NOMO-1 treated with dmso at 0.1 percent for 144 hours (cell line): ENCODE measurements around the gene FRMD1.

Experiments
- DNase-seq: peaks from one replicate; lab custom pipeline; 2025; ENCODE audit not compliant: unreplicated experiment; lab: John Stamatoyannopoulos, UW

Gene FRMD1

DNA sequence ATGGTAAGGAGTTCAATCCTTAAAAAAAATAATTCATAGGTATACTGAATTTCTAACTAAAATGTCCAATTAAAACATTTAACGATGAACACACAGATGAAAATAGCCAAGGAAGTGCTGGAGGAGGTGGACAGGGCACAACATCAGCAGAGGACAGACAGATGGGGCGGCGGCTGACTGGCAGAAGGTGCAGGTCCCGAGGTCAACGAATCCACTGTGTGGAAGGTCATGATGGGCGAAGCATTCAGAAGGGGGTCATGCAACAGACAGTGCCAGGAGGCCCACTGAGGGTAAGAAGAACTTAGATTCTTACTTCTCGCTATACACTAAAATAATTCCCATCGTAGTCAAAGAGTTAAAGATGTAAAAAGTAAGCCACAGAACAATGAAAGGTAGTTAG lies 34.2 kb upstream of the FRMD1 start:
- DNase-seq: no peak

DNA sequence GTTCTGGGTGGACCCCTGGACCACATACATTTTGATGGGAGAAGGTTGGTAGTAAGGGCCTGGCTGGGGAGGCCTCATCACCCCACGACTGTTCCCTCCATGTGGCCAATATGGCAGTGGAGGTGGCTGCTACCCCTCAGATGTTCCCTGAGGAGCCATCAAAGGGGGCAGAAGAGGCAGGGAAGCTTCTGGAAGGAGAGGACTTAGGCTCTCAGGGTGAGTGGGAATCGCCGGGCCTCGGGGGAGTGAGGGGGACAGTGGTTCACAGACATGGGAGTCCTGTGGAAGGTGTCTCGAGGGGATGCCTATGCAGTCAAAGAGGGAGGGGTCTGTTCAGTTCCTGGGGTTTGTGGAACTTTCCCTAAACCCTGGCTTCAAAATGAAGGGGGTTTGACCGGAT lies 32.9 kb upstream of the FRMD1 start:
- DNase-seq: no peak

DNA sequence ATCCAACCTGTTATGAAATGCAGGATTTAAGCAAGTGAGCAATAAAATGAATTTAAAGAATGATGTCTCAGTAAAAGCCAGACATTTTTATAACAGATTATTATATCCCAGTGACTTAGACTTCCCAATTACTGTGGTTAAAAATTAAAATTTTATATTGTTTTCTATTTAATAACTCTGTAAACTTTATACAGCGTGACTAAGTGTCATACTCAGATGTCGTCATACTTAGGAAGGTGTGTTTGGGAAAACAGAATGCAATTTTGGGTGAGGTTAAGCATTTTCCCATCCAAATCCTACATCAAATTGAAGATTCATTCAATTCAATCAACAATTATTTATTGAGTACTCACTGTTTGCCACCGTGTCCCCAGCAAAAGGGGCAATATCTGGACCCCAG lies 31.4 kb upstream of the FRMD1 start:
- DNase-seq: no peak

DNA sequence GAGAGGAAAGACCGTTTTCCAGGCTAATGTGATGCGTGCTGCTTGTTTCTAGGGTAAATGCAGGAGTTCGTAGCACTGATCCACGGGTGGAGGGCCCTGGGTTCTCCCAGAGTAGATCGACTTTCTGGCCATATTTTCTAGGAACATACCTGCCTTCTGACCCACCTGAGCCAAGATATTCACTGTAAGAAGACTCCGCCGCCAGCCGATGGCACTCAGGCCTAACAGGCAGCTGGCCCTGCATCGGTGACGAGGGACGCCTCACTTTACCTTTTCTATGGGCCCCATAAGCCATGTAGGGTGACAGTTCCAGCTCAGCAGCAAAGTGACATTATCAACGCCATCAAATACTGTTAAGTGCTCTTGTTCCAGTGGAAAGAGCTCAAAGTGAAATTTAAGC lies 30.2 kb upstream of the FRMD1 start:
- no peak for DNase-seq

DNA sequence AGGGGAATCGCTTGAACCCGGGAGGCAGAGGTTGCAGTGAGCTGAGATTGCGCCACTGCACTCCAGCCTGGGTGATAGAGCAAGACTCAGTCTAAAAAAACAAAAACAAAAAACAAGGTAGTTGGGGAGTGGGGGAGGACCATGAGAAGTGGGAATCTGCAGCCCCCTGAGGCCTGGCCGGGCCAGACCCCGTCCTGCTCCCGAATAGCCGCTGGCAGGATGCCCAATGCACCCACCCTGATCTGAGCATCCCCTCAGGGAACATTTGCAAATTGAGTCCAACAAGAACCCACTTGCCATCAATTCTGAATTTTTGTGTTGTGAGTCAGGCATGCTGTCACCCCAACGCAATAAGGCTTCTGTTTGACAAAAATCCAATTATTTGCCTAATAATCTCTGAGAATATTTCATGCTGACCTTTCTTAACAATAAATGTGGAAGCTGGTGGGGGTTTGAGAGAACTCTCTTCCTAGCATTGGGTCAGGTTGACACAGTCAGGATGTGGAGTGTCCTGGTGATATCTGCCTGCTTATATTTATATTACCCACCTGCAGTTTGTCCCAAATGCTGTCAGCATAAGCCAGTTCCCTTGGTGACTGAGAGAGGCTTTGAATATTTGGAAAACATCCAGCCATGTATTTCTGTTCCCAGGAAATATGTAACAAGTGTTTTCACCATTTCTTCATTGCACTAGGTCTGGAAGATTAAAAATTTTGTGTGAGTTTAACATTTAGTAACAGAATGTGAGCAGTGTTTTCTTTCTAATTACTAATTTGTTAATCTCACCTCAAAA lies 28.4 kb upstream of the FRMD1 start:
- no peak for DNase-seq

DNA sequence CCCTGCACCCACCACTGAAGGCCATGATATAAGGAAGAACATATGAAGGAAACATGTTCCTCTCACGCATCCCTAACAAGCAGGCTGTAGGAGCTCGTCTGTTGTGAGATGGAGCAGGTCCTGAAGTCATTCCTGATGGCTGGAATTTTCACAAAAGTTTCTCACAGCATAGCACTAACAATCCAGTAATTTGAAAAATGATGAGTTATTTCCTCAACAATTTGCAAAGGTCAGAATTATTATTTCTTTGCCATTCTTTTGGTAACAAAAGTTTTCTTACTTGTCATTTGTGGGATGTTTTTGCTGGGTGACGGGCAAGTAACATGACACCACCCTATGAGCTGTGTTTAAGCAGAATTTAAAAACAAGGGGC lies 27.6 kb upstream of the FRMD1 start:
- no peak for DNase-seq

DNA sequence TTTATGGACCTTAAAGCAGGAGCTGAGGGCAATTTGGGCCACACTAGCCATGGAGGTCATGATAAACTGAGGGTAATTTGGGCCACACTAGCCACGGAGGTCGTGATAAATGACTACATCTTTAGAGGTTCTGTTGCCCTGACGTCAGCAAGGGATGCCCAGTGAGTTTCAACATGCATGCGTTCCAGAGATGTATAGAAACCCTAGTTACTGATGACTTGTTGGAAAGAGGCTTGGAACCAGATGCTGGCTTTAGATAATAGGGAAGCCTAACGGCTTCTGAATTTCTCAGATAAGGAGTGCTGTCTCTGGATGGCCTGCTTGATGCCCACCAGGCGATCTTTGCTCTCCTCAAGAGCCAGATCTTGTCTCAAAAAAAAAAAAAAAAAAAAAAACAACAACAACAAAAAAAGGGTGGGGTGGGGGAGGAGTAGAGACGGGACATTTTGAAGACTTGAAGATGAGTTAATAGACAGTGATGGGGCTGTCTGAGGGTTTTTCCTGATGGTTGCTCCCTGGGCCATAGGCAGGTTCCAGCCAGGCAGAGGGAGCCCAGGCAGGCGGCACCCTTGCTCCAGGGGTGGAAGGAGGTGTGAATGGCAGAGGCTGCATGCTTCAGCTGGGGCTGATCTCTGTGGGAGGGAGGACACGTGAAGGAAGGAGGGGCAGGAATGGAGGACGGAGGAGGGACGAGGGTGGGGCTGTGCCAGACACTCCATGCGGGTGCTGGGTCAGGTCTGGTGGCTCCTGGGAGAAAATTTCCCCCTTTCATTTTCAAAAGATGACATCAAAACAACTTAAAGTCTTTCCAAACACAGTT lies 27.0 kb upstream of the FRMD1 start:
- DNase-seq: no peak

DNA sequence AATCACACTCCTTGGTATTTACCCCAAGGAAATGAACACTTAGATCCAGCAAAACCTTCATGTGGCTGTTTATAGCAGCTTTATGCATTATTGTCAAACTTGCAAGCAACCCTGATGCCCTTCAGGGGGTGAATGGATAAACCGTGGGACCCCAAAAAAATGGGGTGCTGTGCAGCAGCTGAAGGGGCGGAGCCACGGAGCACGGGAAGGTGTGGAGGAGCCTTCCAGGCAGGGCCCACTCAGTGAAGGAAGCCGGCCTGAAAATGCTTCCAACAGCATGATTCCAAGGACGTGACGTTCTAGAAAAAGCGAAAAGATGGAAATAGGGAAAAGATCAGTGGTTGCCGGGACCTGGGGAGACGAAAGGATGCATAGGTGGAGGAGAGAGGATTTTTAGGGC lies 25.6 kb upstream of the FRMD1 start:
- DNase-seq: no peak

DNA sequence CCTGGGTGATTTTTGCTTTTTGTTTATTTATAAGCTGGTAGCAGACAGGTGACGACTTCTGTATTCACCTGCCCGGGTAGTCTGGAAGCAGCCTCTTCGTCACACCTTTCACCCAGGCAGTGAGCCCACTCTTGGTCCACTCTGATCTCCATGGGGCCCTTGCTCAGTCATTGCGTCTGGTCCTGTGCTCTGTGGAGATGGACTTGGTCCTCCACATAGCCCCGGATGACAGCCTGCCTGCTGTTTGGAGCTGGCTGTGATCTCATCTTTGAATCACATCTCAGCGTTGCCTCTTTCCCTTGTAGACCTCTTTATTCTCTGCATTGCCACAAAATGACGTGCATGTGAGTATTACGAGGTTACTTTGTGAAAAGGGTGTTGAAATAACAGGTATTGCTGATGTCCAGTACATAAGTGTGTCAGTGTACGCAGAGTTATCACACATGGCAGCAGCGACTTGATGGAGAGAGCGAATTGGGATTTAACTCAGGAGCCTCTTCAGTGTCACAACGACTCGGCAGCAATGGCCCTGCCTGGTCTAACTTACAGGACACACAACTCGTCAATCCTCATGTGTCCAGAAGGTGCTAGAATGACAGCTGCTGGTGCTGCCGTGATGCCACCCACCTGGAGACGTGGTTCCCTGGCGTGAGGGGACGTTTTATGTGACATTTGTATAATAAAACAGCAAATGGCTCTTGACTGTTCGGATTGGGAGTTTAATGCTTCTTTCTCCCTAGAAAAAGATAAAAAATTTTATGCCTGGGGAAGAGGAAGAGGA lies 24.2 kb upstream of the FRMD1 start:
- no peak for DNase-seq

DNA sequence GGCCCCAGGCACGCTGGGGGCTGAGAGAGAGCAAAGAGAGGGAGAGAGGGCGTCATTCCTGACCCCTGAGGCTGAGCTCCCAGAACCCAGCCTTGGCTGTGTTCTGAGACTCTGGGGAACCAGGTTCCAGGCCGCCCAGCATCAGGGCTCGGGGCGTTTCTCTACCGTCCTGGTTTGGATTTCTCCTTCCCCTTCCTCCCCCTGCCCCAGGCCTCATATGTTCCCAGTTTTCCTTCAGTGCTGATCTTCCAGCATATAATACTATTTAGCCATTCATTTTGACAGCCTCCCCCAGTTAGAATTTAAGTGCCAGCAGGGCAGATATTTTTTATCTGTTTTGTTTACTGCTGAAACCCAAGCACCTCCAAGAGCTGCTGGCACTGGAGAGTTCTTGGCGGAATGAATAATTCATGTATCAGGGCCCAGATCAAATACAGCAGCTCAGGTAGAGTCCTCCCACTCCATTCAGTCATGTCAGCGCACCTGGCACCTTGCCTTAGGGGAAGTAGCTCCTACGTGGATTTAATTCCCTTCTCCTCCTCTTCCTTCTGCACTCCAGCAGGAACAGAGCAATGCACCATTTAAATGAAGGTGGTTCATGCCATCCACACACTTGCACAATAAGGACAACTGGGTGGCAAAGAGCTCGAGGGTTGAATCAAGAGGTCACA lies 23.4 kb upstream of the FRMD1 start:
- no peak for DNase-seq

DNA sequence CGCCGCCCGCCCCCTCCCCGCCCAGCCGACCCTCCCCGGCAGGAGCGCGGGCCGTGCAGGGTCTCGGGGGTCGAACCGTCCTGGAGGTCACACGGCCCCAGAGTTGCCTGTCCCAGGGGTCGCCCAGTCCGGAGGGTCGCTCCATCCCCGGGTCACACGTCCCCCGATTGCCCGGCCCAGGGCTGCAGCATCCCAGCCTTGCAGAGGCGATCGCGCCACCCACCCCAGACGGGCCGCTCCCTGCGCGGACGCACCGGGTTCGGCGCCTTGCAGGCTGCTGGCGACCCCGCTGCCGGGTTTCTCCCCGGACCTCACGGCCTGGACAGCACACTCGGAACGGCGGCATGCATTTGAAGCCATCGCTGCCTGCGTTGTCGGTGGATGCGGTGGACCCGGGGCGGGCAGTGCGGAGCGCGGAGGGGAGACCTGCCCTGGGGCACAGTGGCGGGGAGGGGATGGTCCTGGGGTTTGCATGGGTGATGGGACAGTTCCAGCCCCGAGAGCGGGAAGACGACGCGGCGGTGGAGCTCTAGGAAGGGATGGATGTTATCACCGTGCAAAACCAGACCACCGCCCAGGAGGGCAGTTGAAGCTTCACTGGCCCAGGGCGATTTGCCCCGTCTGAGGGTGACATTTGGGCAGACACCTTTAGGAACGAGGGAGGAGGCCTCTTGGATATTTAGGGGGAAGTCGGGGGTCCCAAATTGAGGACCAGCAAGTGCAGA lies 22.7 kb upstream of the FRMD1 start:
- DNase-seq: no peak

DNA sequence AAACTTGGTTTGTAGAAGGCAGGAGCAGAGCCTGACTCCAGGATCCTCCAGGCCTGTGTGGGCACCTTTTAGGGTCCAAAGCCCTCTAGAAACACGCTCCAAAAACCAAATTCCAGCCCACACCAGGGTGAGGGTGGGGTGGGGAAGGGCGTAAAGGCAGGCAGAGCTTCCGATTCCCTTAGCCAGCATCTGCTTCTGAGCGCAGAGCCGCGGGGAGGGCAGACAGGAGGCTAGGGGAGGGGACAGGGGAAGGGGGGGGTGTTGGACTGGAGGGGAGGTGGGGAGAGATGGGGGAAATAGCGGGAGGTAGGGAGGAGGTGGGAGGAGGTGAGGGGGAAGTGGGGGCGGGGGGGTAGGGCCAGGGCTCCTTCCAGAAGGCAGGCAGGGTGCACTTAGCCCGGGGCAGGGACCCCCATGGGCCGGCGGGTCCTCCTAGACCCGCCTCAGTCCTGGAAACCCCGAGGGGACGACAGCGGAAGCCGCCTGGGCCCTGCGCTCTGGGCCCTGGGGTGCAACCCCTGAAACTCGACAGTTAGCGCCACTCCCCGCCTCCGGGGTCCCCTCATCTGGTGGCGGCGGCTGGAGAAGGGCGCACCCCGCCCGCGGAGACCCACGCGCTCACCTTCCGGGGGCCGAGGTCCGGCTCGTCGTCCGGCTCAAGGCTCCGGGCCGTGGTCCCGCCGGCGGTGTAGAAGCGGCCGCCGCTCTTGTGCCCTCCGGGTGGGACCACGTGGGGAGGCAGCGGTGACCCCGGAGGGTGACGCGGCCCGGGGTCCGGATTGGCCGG lies 22.0 kb upstream of the FRMD1 start:
- no peak for DNase-seq

DNA sequence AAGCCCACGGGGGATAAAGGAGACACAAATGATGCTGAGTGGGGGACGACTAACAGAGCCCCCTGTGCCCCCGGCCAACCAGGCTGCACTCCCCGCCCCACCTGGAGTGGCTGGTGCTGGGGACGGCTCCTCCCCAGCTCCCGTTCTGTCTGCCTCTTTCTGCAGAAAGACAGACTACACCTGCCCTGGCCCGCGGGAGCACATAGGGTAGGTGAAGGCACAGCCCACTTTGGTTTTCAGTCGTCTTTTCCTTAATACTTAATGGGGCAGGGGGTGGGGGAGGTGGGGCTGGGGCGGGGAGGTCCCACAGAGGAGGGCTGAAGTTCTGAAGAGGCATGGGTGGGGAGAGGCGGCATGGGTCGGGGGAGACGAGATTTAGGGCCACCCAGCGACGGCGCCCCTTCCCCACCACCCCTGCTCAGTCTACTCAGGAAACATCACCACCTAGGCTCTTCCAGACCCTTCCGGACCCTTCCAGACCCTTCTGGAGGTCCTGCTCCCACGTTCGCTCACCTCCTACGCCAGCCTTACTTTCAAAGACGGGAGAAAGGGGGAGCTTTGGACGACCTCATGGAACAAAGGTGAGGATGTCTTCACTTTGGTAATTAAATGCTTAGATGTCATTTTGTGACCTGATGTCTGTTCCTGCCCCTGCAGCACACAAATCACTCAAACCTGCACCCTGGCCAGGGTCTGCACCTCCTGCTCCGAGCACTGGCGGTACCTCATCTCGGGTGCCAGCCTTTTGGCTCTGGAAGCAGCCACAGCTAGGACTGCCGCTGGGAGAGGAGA lies 21.2 kb upstream of the FRMD1 start:
- DNase-seq: no peak

DNA sequence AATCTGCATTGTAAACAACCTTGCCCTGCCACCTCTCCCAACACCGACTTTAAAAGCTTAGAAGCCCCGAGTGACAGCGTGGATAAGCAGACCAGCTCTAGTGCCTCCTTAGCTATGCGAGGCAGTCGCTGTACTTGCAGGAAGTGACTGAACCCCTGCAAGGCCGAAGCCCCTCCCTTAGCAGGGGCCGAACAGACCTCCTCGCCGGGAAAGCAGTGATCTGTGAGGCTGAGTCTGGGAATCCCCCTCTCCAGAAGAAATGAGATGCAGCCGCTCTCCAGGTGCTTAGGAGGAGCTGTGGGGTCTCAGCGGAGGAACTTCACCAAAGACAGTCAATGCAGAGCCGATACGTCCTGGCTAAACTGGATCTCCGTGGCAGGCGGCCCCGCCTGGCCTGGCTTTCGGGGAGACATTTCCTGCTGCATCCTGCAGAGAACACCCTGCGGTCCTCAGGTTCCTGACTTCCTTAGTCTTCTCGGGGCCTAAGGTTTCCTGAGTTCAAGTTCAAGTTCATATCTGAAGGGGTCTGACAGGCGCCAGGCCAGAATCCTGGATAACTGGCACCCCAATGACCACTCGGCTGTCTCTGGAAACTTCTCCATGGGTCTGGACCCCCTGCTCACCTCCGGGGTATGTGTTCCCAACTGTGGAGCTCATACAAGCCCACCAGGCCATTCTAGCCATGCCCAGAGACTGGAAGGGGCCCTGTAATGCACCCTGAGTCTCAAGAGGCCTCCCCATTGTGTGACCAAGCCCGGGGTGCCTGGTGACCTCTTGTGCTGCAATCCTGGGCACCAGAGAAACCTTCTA lies 20.4 kb upstream of the FRMD1 start:
- DNase-seq: no peak

DNA sequence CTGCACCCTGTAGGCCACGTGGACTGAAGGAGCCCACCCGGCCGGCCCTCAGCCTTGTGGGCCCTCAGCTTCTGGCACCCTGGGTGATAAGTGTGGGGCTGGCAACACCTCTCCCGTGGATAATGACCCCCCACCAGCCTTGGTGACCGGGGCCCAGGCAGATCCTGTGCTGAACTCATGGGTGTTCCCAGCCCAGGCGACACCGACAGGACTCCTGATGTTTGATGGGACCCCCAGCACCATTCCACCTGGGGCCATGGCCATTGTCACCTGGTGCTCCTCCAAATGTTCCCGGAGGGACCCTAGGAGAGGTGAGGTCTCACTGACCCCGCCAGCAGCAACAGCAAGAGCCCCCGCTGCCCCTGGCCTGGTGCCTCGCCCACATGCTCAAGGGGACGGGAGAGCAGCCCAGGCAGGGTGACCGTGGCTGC lies 19.4 kb upstream of the FRMD1 start:
- no peak for DNase-seq

DNA sequence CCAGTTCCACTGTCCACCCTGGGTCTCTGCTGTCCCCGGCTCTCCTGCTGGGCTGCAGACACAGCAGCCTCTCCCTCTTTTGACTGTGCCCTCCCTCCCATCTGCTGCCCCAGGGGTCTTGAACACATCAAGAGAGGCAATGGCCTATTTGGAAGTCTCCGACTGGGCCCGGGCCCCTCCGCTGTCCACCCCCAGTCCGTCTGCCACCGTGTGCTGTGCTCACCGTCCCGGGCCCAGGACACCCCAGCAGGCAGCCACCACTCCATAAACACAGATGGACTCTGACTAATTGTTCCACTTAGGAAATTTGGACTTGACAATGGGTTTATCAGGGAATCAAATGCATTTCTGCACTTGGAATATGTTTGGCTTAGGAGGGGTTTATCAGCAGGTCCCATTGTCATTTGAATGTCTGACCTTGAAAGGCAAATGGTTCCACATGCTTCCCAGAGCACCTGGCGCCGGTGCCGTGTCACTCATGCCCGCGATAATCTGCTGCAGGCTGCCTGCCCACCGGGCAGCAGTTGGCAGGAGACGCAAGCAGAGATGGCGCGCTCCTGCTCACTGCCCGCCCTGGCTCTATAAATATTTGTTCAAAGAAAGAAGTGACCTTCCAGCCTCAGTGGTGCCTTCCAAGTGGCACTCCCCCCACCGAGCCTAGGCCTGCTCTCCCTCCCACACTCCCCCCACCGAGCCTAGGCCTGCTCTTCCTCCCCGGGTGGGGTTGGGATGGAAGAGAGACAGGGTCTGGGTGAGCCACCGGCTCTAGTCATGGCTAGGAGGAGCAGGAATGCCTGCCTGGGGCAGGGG lies 18.8 kb upstream of the FRMD1 start:
- no peak for DNase-seq

DNA sequence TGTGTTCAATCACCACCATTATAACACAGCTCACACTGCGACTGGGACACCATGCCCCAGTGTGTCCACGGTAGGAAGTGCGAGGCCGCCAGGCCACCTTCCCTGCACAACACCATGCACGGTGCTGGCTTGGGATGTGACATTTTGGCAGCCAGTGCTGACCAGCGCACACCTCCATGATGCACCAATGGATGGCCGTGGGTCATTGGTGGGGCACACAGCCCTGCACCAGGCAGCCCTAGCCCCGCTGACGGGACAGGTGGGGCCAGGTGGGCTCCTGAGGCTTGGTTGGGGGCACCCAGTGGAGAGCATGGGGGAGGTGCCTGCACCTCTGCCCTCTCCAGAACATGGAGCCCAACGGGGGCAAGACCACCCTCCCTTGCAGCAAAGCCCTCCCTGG lies 18.2 kb upstream of the FRMD1 start:
- DNase-seq: no peak
